GM08714 (cell line): Measurements from ENCODE around the gene MRPL43.
"Not testable (repeated sequence)": the region's sequence is repeated elsewhere in the genome, so short reads cannot be mapped to it uniquely, and the experiment has no call there.

Experiments
- H3K4me3 ChIP-seq: fragments of 200-500 bp; sonication (Bioruptor generic); 2 replicates; pipeline ENCODE4 v1.5.1; 2014; ENCODE audit warnings: mild to moderate bottlenecking, low read length, inconsistent platforms
- ZNF274 ChIP-seq: IDR thresholded peaks from 2 replicates; pipeline ENCODE4 v1.6.1; 2012; ENCODE audit warnings: mild to moderate bottlenecking, low read depth, low read length

The MRPL43 gene

DNA sequence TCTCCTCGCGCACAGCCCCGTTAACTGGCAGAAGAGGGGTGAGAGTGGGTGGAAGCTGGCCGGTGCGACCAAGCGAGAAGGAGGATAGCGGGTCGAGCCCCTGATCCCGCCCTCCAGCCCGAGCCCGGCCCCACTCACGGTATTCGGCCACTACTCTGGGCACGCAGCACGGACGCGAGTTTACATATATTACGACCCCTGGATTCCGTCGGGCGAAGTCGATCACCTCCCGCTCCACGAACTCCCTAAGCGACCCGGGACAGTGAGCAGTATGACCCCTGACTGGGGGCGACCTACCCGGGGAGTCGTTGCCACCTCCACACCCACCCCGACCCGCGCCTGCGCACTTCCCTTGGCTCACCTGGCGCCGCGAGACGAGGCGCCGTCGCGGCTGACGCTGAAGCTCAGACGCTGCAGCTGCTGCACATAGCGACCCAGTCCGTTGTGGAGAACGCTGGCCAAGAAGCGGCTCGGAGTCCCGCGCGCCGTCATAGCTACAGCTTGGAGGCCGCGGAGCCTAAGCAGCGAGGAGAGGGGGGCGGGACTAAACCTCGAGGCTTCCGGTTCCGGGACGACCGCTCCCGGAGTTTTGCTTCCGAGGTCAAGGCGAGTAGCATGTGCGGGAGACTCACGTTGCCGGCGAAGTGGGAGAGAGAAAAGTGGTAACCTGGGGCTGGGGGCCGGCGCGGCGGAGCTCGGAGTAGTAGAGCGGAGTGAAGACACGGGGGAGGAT lies at the start of gene MRPL43, which contains the start of gene TWNK:
MRPL43 (minus strand) TSS at position 546 of the 733 bp plus-strand sequence; CDS start at position 492, 54 bp downstream.
TWNK (plus strand) TSS at position 592 of the 733 bp plus-strand sequence. CDS start 668 bp downstream, outside the sequence.
- peak within 1 kb of the TSS; percentile 95 for H3K4me3 ChIP-seq
- TF ChIP-seq ZNF274: no peak

DNA sequence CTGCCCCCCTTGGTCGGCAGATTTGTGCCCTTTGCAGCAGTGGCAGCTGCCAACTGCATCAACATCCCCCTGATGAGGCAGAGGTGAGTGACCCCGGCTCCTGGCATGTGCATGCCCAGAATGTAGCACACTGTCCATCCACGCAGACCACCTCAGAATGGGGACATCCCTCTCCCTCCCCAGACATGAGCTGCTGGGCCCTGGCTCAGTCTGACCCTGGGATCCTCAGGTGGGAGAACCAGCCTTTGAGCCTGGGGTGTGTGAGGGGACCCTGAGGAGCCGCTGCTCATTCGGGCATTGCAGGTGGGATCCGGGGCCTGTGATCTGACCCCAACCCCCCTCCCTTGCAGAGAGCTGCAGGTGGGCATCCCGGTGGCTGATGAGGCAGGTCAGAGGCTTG lies 49.4 kb upstream of the MRPL43 start:
- no peak for TF ChIP-seq ZNF274
- no peak overlapping the region for H3K4me3 ChIP-seq

DNA sequence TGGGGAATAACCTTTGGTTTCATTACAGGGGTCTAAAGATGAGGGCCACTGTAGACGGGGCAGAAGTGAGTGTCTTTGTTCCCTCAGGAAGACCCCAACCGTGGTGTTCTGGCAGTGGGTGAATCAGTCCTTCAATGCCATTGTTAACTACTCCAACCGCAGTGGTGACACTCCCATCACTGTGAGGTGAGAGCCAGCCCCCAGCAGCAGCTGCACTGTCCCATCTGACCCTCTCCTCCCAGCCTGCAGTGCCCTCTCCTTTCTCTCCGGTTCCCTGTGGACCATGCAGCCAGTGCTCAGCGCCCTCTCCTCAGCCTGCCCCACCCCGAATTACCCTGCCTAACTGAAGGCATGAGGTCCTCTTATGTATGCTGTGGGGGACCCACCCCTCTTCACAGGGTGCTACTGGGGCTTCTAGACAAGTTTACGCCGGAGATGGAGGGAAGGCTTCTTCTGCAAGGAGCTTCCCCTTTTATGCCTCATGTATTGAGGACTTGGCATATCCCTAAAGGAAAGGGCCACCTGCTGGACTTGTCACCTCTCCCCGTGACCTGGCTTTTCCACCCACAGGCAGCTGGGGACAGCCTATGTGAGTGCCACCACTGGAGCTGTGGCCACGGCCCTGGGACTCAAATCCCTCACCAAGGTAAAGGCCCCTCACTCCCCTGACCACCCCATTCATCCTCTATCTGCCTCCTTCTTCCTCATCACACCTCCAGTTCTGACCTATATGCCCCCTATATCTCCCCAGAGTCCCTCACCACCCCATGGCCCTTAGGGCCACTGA lies 48.8 kb upstream of the MRPL43 start:
- TF ChIP-seq ZNF274: no peak
- H3K4me3 ChIP-seq: no peak overlapping the region

DNA sequence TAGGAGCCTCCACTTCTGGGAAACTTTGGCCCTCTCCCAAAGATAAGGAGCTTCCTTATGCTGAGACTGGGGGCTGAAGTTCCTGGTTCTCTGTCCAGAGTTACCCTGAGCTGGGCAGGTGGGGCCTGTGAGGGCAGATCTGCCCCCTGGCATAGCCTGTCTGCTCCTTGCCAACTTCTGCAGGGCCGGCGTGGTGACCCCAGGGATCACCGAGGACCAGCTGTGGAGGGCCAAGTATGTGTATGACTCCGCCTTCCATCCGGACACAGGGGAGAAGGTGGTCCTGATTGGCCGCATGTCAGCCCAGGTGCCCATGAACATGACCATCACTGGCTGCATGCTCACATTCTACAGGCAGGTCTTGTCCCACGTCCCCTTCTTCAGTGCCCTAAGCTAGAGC lies 48.0 kb upstream of the MRPL43 start:
- no peak overlapping the region for H3K4me3 ChIP-seq
- no peak for TF ChIP-seq ZNF274

DNA sequence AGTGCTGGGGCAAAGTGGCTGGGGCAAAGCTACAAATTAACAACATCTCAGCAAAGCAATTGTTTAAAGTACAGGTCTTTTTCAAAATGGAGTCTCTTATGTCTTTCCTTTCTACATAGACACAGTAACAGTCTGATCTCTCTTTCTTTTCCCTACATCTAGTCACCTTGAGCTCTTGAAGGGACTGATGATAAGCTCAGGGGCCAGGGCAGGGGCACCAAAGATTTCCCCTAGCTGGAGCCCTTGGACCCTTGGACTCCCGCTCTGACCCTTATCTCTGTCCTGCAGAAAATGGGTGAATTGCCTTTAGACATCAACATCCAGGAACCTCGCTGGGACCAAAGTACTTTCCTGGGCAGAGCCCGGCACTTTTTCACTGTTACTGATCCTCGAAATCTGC lies 47.1 kb upstream of the MRPL43 start:
- H3K4me3 ChIP-seq: not testable (repeated sequence)

DNA sequence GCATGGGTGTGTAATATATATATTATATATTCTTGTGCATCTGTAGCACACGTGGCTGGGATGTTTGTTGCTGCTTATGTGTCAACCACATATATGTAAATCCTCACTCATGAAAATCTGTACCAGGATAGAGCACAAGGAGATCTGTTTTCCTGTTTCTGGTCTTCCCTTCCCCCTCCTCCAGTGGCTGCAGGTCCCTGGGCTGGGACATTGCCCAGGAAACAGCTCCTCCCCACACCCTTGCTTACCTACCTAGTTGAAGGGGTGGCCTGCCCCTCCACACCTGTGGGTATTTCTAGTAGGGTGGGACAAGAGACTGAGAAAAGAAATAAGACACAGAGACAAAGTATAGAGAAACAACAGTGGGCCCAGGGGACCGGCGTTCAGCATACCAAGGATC lies 46.0 kb upstream of the MRPL43 start:
- H3K4me3 ChIP-seq: no peak overlapping the region
- TF ChIP-seq ZNF274: no peak

DNA sequence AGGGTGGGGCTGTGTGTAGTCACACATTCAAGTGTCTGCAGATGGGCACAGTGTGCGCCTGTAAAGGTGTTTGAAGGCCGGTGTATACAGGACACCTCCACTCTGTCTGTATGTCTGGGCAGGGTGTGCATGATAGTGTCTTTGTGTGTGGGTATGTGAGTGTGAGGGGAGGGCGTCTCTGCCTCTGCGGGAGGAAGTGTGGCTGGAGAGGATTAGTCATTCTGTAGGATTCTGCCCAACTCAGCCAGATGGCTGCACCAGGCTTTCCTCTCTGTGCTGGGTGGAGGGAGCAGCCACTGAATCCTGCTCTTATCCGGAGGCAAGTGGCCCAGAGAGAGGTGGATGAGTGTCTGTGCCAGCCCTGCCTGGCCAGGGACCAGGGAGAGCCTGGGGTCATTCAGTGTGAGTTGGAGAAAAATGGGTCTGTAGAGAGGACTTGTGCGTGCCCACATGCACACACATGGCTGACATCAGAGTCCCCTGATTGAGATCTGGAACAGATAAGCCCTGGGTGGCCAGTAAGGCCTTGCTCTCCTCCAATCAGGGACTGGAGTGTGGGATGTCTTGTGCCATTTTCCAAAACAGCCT lies 45.4 kb upstream of the MRPL43 start:
- H3K4me3 ChIP-seq: peak overlapping the region; percentile 51; the same call in 1 of the 2 replicates
- no peak for TF ChIP-seq ZNF274

DNA sequence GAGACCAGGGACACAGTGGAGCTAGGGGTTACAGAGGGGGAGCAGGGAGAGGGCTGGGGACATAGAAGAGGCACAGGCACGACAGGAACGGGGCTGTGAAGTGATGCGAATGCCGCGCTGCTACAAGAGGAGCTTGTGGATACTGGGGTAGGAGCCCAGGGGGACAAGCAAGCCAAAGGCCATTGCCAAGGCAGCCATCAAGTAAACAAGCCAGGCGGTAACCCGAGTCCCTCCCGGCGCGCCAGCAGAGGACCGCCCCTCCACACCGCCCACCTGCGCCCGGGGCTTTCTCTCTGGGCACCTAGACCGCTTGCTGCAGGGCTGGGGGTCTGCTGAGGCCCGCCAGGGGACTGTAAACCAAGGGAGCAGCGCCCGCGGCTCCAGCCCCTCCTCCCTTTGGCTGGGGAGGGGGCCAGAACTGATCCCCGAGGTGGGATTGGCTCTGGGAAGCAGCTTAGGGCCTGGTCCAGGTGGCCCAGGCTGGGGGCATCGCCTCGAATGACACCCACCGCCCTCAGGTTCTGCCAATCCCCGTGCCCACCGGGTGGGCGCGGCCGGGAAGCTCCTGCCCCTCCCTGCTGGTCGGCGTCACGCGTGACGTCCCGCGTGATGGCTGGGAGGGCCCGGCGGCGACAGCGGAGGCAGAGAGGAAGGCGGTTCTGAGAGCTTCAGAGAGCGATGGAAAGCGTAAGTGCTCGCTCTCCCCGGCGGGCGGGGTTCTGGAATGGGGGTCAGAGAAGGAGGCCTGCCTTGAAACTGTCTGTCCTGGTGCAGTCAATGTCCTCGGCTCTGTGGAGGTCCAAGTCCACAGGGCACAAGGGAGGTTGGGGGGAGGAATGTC lies 44.7 kb upstream of the MRPL43 start:
- peak overlapping the region; percentile 51; the same call in 1 of the 2 replicates for H3K4me3 ChIP-seq
- no peak for TF ChIP-seq ZNF274

DNA sequence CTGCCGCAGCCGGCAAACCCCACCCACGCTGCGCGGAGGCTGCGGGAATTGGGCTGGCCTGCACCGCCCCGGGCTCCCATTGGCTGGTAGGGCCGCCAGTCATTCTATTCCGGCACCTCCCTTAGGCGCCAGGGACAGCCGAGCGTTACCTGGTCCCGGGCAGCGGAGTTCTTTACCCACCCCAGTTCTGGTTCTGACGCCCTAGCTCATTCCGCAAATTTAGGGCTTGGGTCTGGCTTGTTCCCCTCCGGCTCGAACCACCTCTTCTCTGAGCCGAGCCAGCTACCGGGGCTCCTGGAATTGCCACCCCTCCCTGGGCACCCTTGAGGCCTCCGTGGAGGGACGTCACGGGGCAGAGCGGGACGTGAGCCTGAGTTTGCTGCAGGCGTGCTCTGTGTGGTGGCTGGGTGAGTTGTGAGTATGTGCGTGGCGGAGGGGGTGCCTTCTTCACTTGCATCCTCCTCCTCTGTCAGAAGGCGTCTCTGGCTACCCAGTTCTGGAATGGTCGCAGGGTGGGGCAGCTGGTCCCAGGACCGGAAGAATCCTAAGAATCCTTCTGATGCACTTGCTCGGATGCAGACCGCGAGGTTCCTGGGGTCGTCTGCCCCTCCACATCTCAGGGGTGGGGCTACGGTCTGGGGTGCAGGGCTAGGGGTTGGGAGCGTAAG lies 44.0 kb upstream of the MRPL43 start, which contains the start of the genes PDZD7 and SFXN3:
PDZD7 (minus strand) TSS at position 2 of the 668 bp plus-strand sequence. CDS start 910 bp downstream, outside the sequence.
SFXN3 (plus strand) TSS at position 107 of the 668 bp plus-strand sequence. CDS start 3,461 bp downstream, outside the sequence.
- TF ChIP-seq ZNF274: no peak
- peak within 1 kb of the TSS; percentile 51; the same call in 1 of the 2 replicates for H3K4me3 ChIP-seq

DNA sequence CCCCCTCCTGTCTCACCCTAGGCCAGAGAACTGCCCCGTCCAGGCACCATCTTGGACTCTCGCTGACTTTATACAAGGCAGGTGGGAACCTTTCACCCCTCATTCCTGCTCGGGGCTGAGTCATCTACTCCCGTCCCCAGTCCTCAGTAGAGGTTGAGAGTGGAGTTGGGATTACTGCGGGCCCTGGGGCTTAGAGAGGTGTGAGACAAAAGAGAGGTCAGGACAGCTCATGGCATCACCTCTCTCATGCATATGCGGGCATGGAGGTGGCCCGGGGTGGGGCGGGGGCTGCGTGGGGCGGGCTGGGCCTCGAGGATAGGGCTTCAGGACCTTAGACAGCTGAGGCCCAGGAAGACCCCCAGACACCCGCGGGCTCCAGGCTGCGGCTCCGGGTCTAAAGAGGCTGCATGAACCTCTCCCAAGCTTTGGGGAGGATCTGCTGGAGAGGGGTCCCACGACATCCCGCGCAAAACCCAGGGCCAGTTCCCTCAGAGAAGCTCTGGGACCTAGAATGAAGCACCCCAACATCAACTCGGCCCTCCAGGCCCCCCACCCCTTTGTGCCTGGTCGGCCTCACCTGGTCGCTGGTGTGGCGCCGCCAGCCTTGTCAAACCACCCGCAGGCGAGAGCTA lies 43.3 kb upstream of the MRPL43 start:
- H3K4me3 ChIP-seq: peak overlapping the region; percentile 51; the same call in 1 of the 2 replicates
- TF ChIP-seq ZNF274: no peak

DNA sequence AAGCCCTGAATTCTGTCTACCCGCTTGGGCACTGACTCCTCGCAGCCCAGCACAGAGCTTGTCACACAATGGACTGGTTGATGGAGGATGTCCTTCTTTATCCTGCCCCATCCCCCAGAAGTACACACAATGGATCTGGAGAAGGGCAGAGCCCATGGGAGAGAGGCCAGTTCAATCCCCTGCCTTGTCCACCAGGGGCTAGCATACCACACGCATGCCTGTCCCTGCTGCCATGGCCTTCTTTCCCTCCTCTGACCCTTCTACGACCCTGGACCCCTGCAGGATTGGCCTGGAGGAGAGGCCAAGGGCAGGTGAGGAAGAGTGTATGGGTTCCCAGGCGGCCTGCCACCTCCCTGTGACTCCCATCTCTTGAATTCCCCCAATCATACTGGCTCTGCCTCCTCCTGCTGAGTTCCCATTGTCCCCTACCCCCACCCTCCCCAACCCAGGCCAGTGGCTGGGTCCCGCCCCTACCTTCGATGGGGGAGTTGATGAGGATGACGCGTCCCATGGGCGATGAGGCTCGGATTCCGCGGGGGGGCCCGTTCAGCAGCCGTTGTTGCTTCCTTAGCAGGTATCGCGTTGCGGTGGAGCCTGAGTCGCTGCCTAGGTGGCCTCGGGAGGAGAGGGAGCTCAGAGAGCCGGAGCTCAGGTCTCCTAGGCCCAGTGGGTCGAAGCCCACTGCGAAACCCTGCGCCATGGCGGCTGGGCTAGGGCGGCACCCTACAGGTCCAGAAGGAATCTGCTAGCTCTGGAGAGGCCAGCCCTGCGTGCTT lies 42.4 kb upstream of the MRPL43 start:
- H3K4me3 ChIP-seq: no peak overlapping the region
- TF ChIP-seq ZNF274: no peak
